HG02943 (cell line): ENCODE measurements around the gene PLXNB3.

ENCODE experiments used
- ATAC-seq: cut with Tn5 transposase; IDR thresholded peaks from one replicate; pipeline ENCODE4 v1.9.1; 2021; ENCODE audit warnings: mild to moderate bottlenecking, low read depth, moderate library complexity; ENCODE audit not compliant: unreplicated experiment

PLXNB3 gene

GRCh38 chrX:153784325-153784967, 20.4 kb downstream of the PLXNB3 start:
- no peak for ATAC-seq

DNA sequence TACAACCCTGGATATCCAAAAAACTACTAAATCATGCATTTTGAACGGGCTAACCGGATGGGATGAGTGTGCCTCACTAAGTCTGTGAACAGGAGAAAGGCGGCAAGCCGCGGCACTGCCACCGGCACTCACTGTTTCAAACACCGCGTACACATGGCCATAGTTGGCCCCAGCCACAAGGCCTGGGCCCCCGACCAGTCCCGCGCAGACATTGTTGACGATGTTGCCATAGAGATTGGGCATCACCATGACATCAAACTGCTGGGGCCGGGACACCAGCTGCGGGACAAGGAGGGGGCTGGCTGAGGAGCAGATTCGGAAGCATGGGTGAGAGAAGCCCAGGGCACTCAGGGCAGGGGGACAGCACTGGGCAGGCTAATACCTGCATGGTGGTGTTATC, 22.6 kb downstream of the PLXNB3 start:
- no peak for ATAC-seq

GRCh38 chrX:153789654-153790053, 25.6 kb downstream of the PLXNB3 start:
- ATAC-seq, result no peak

GRCh38 chrX:153791104-153791852, 27.2 kb downstream of the PLXNB3 start:
- ATAC-seq, result no peak

DNA sequence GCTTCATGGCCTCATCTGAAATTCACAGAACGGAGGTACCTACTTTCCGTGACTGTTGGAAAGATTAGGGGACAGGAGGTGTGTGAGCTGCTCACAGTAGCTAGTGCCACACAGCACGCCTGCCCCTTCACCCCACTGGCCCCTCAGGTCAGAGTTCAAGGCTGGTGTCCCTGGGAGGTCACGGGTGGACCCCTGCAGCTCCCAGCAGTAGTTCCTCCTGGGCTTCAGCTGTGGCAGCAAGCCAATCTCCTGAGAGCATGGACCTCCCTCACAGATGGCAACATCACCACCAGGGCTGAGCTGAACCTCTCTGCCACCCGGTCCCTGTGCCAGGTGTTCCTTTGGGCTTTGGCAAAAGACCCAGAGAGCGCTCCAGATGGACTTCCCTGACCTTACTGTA, 28.3 kb downstream of the PLXNB3 start:
- ATAC-seq, result no peak

GRCh38 chrX:153793291-153793690, 29.2 kb downstream of the PLXNB3 start:
- no peak for ATAC-seq

DNA sequence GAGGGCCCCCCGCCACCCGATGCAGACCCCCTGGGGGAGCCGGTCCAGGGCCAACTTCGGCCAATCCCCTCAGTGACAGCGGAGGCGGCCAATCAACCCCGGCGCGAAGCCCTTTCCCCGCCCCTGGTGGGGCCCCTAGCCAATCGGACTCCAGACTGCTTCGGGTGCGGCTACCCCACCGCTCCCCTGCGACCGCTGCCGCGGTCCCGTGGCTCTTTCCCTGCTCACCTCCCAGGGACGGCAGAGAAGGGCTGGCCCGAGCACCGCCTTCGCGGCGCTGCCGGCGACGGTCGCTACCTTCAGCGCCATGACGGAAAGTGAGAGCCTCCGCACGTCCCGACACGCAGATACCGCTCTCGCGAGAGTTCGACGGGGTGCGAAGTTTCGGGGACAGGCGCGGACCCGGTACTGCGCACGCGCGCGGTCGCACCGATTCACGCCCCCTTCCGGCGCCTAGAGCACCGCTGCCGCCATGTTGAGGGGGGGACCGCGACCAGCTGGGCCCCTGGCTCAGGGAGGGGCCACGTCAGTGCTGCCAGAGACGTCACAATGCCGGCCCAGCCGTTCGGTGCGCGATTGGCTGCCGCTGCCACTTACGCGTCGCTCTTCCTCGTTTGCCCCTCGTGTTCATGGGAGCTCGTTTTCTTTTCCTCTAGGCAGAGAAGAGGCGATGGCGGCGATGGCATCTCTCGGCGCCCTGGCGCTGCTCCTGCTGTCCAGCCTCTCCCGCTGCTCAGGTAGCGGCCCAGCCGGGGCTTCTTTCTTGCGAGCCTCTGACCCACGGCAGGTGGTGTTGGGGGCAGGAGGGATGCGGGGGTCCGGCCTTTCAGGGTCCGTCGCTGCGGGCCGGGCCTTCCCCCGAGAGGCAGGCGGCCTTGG, 30.2 kb downstream of the PLXNB3 start, which contains the start of the genes IDH3G and SSR4:
TSS of gene IDH3G (minus strand) at position 358 of the 879 bp plus-strand sequence. CDS start at position 309, 49 bp downstream.
TSS of gene SSR4 (plus strand) at position 651 of the 879 bp plus-strand sequence. CDS start at position 671, 20 bp downstream.
- peak; percentile 85 for ATAC-seq

DNA sequence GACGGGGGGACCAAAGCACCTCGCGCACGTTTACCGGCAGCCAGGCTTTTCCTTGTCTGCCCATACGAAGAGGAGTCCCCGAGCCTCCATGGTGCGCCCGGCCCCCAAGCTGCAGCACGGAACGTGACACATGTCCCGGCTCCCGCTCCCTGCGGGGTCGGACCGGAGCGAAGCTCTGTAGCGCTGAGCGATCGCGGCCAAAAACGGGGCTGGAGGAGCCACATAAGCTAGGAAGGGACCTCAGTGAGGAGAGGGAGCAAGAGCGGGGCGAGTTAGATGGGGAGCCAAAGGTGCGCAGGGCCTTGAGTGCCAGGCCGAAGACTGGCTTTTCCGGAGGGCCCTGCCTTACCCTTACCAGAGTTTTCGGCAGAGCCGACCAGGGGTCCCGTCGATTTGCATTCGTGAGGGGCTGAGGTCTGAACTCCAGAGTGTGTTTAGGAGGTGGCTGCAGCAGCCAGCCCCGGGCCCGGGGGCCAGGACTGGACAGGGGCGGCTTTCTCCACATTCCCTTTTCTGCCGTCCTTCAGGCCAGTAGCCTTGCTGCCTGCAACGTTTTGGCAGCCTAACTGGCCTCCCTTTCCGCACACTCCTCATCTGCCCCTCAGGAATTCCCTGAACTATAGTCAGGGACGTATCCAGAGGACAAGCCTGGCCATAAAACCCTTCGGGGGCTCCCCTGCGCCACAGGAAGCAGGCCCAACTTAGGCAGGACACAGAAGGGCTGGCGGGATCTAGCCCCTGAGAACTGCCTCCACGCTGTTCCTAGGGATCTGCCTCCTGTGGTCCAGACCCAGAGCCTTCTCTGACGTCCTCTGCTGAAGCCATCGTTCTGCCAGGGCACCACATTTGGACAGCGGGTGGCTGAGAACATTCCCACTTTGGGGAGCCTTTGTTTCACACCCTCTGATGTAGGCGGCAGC, 31.1 kb downstream of the PLXNB3 start:
- ATAC-seq, result no peak

DNA sequence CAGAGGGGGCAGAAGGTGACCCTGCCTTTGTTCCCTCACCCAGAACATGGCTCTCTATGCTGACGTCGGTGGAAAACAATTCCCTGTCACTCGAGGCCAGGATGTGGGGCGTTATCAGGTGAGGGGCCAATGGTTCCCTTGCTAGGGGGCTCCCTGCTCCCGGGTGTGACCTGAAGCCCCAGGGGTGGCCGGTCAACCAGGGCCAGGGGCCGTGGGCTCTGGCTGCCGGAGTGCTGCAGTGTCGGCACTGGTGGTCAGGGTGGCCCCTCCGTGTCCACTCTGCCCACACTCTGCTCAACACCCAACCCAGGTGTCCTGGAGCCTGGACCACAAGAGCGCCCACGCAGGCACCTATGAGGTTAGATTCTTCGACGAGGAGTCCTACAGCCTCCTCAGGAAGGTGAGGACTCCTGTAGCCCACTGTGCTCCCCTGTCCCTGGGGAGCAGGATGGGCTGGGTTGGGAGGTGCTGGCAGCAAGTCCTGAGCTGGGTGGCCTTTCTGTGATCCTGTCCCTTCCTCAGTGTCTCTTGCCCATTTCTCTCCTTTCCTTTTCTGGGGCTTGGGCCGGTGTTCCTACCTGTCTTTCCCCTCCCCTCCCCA, 33.5 kb downstream of the PLXNB3 start:
- no peak for ATAC-seq

GRCh38 chrX:153799326-153799725, 35.3 kb downstream of the PLXNB3 start:
- no peak for ATAC-seq

GRCh38 chrX:153800177-153800722, 36.2 kb downstream of the PLXNB3 start:
- no peak for ATAC-seq

GRCh38 chrX:153800746-153801145, 36.7 kb downstream of the PLXNB3 start:
- no peak for ATAC-seq

DNA sequence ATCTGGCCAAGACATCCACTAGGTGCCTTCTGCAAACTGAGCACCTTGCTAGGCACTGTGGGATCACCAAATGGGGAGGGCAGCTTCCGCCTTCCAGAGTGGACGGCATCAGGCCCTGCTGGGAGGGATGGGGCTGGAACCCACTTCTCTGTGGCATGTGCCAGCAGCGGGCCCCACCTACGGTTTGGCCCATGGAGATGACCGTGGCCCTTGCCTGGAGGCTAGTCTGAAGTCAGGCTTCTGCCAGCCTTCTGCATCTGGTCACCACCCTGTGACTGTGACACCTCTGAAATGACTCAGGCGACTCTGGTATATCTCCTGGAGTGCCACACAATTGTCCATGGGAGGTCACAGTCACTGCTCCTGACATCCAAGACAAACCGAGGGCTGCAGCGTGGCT, 37.6 kb downstream of the PLXNB3 start:
- ATAC-seq, result no peak

DNA sequence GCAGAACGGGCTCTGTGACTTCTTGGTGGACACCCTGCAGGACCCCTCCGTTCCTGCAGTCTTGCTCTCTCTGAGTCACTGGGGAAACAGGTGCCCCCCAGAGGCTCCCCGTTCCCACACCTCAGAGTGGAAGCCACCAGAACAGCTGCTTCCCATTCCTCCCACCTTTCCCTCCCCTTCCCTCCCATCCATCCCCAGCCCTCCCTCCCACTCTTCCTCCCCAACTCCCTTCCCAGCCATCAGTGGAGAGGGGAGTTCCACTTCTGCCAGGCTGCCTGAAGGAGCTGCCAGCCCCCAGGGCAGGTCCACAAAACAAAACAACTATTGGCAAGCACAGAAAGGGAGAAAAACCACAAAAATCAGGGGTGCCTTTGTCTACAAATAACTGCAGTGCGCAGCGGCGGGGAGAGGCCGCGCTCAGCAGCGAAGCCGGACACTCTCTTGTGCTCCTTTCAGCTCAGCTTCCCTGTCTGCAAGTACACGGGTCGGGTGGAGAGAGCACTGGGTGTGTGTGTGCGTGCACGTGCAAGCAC, 38.5 kb downstream of the PLXNB3 start:
- no peak for ATAC-seq

DNA sequence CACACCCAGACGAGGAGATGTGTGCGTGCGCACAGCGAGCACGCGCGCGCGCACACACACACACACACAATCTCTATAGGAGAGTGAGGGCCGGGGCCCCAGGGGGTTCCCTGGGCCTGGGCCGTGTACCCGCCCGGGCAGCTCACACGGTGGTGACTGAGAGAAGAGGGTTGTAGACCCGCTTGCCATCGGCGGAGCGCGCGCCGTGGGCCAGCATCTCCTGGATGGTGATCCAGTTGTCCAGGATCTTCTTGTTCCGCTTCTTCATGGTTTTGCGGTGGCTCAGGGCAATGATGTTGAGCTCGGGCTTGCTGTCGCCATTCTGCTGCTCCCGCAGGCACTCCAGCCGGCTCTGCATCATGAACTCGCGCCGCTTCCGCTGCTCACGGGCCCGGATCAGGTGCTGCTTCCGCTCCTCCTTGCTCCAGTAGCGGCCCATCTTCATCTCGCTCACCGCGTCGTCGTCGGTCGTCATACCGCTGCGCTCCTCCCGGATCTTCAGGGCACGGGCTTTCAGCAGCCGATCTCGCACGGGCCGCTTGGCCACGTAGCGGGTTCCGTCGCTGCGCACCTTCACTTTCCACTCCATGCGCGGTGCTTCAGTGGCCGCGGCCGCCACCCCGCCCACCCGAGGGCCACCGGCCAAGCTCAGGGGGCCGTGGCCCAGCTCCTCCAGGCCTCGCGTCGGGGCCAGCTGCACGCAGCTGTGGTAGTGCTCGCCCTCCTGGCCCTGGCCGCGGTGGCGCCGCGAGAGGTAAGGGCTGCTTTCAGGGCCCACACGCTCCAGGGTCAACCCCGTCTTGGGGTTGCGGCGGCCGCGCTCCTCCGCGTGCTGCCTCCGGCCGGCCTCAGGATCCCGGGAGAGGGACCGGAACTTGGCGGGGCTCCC, 39.4 kb downstream of the PLXNB3 start:
- no peak for ATAC-seq

DNA sequence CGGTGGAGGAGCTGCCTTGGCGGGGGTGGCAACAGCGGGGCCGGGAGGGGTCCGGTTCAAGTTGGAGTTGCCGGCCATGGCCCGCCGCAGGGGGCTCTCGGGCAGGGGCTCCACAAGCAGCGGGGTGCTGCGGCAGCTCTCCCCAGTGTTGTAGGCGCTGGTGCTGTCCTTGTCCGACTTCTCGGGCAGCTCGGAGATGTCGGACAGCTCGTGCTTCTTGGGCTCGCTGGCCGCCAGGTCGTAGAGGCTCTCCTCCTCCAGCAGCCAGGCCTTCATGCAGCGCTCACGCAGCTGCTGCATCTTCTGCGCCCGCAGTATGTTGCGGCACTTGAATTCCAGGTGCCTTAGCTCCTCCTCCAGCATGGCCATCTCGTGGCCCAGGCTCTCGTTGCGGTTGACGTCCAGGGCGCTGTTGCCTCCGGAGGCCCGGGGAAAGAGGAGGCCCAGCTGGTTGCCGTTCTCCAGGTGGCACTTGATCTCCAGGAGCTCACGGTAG, 40.1 kb downstream of the PLXNB3 start:
- no peak for ATAC-seq

GRCh38 chrX:153804621-153805020, 40.6 kb downstream of the PLXNB3 start:
- no peak for ATAC-seq

GRCh38 chrX:153805436-153805835, 41.4 kb downstream of the PLXNB3 start:
- ATAC-seq, result no peak
